Endothelial cell of umbilical vein (primary cell): ENCODE results near the gene UCK1. TPM values are rescaled to one million over a fixed set of nuclear protein-coding genes. Genes with fewer than 3 reads are reported as not detected.

ENCODE experiments used
- Bru-seq: library from RNA; stranded (reverse); fragments of 400-500 nt; gene quantifications from one replicate; lab custom pipeline; 2021; lab: Mats Ljungman, UMichigan
- BruChase-seq, 2 experiments: library from RNA; stranded (reverse); fragments of 400-500 nt; gene quantifications; one replicate each; lab custom pipeline; 2021; lab: Mats Ljungman, UMichigan
- BruUV-seq: library from RNA; stranded (reverse); fragments of 400-500 nt; replicated peaks from 2 replicates; lab custom pipeline; 2021; lab: Mats Ljungman, UMichigan
- CTCF ChIA-PET: fragments of 300-600, 350-600 bp; sonication (Branson Sonifier 250); formaldehyde crosslinking; loops from one replicate; lab custom pipeline; 2021; ENCODE audit warnings: antibody characterized with exemption, inconsistent platforms; lab: Charles Lee
- POLR2A ChIA-PET: fragments of 300-600, 350-600 bp; sonication (Branson Sonifier 250); formaldehyde crosslinking; loops from one replicate; lab custom pipeline; 2021; ENCODE audit warnings: antibody characterized with exemption, inconsistent platforms; lab: Charles Lee
- DNase-seq: peaks from one replicate; pipeline ENCODE4 v3.0.0-alpha.2; 2011; ENCODE audit warnings: low read depth, low spot score
- FAIRE-seq: peaks from 2 replicates; lab custom pipeline; 2011; peaks lifted over from hg19 to GRCh38; lab: Jason Lieb, UNC
- H2AFZ ChIP-seq: 2 replicates; pipeline ENCODE4 v1.6.0; 2012; ENCODE audit warnings: low read depth, low read length, control low read depth, inconsistent platforms
- H3K27ac ChIP-seq: 2 replicates; pipeline ENCODE4 v1.5.1; 2011; ENCODE audit warnings: low read depth, mild to moderate bottlenecking, control low read depth, low read length, moderate library complexity; ENCODE audit not compliant: insufficient read depth
- H3K27me3 ChIP-seq, 2 experiments: 2 replicates each; pipeline versions ENCODE4 v1.6.0 to v1.6.1; 2011; ENCODE audit warnings: low read length in 2 of 2, mixed read lengths in 1 of 2; ENCODE audit not compliant: control insufficient read depth in 2 of 2, insufficient read depth in 2 of 2
- H3K36me3 ChIP-seq, 2 experiments: 2 replicates in 1 of 2; 3 replicates in 1 of 2; pipeline ENCODE4 v1.5.1; 2011; ENCODE audit warnings: low read length in 2 of 2, mild to moderate bottlenecking in 1 of 2, moderate library complexity in 1 of 2; ENCODE audit not compliant: control insufficient read depth in 2 of 2, insufficient read depth in 2 of 2; ENCODE audit errors: extremely low read depth in 1 of 2
- H3K4me1 ChIP-seq: 3 replicates; pipeline ENCODE4 v1.5.1; 2011; ENCODE audit warnings: mild to moderate bottlenecking, low read length; ENCODE audit not compliant: control insufficient read depth, insufficient read depth; ENCODE audit errors: extremely low read depth
- H3K4me2 ChIP-seq: 2 replicates; pipeline ENCODE4 v1.6.1; 2011; ENCODE audit warnings: low read length, control low read depth, mixed read lengths; ENCODE audit not compliant: insufficient read depth
- H3K4me3 ChIP-seq, 3 experiments: fragments of 200-600 bp in 1 of 3; sonication (generic), shearing (Covaris generic) in 1 of 3; replicated peaks in 1 of 3; 2 replicates each; pipeline ENCODE4 v1.5.1; 2011 to 2016; ENCODE audit warnings: control low read depth in 3 of 3, low read length in 3 of 3, mild to moderate bottlenecking in 2 of 3, inconsistent platforms in 1 of 3, low read depth in 1 of 3, moderate library complexity in 1 of 3; ENCODE audit not compliant: insufficient read depth in 1 of 3
- H3K79me2 ChIP-seq: 2 replicates; pipeline ENCODE4 v1.6.0; 2012; ENCODE audit warnings: low read length, inconsistent platforms; ENCODE audit not compliant: control insufficient read depth, insufficient read depth
- H3K9ac ChIP-seq: replicated peaks from 2 replicates; pipeline ENCODE3; 2011; ENCODE audit warnings: low read length, control low read depth; ENCODE audit not compliant: insufficient read depth; ENCODE audit errors: extremely low read depth
- H3K9me1 ChIP-seq: replicated peaks from 3 replicates; pipeline ENCODE4 v1.6.0; 2011; ENCODE audit warnings: mild to moderate bottlenecking, low read length; ENCODE audit not compliant: control insufficient read depth, insufficient read depth; ENCODE audit errors: extremely low read depth
- H3K9me3 ChIP-seq: replicated peaks from 2 replicates; pipeline ENCODE4 v1.5.1; 2012; ENCODE audit warnings: low read length, inconsistent platforms; ENCODE audit not compliant: control insufficient read depth, insufficient read depth
- H4K20me1 ChIP-seq: replicated peaks from 2 replicates; pipeline ENCODE3; 2011; ENCODE audit warnings: mild to moderate bottlenecking, low read length; ENCODE audit not compliant: control insufficient read depth, insufficient read depth; ENCODE audit errors: extremely low read depth
- EZH2 ChIP-seq: IDR thresholded peaks from 2 replicates; pipeline ENCODE4 v1.6.1; 2012; ENCODE audit warnings: borderline replicate concordance, low read depth, mild to moderate bottlenecking, moderate library complexity, low read length, inconsistent platforms; ENCODE audit not compliant: severe bottlenecking
- FOS ChIP-seq: IDR thresholded peaks from 2 replicates; pipeline ENCODE4 v1.6.1; 2011; ENCODE audit warnings: mild to moderate bottlenecking, low read length, moderate library complexity, borderline replicate concordance; ENCODE audit not compliant: insufficient read depth
- GATA2 ChIP-seq: IDR thresholded peaks from 2 replicates; pipeline ENCODE4 v1.7.0; 2011; ENCODE audit warnings: low read depth, mild to moderate bottlenecking, moderate library complexity, mixed read lengths, low read length; ENCODE audit not compliant: insufficient read length, insufficient read depth
- JUN ChIP-seq: IDR thresholded peaks from 2 replicates; pipeline ENCODE4 v1.6.1; 2011; ENCODE audit warnings: borderline replicate concordance, low read depth; ENCODE audit not compliant: insufficient read length, insufficient read depth
- MYC ChIP-seq: IDR thresholded peaks from one replicate; pipeline ENCODE4 v1.6.1; 2011; ENCODE audit warnings: mild to moderate bottlenecking, low read depth, low read length
- POLR2A ChIP-seq: IDR thresholded peaks from 2 replicates; pipeline ENCODE4 v1.6.1; 2012; ENCODE audit warnings: low read depth, mild to moderate bottlenecking, control low read depth, low read length
- POLR2AphosphoS5 ChIP-seq: IDR thresholded peaks from 2 replicates; pipeline ENCODE4 v1.6.1; 2012; ENCODE audit warnings: low read depth, mild to moderate bottlenecking, control low read depth, low read length, moderate library complexity; ENCODE audit not compliant: insufficient read depth
- dilution Hi-C: fragments of 300-500 bp; cut with MboI; formaldehyde crosslinking; loops from one replicate; pipeline ENCODE4 v1.15.0; 2019; ENCODE audit warnings: low sequenced_read_pairs; ENCODE audit not compliant: extremely low pct_ligation_motif_present
- intact Hi-C: fragments of 100-400 bp; cut with micrococcal nuclease; formaldehyde crosslinking; loops from one replicate; pipeline ENCODE4 v1.10.0; 2022
- long read RNA-seq: library from polyadenylated mRNA; stranded (forward); transcript quantifications from one replicate; pipeline ENCODE4 v2.0.0, GENCODE V29; 2021
- polyA minus RNA-seq, 3 experiments: library from RNA; depleted of rRNA, polyadenylated mRNA; stranded (reverse); fragments of >200 nt; gene quantifications; 1 replicate in 1 of 3; 2 replicates in 2 of 3; pipeline ENCODE4 v1.2.3, GENCODE V29; 2011
- polyA plus RNA-seq, 4 experiments: library from polyadenylated mRNA; depleted of rRNA in 3 of 4; stranded (reverse) in 3 of 4; unstranded in 1 of 4; fragments of >200 nt; gene quantifications; 2 replicates each; pipeline versions ENCODE4 v1.2.1 to v1.2.3, GENCODE V29; 2011 to 2012; ENCODE audit warnings: missing spikeins in 1 of 4
- total RNA-seq: library from RNA; stranded (reverse); gene quantifications from 2 replicates; pipeline ENCODE4 v1.2.3, GENCODE V29; 2021
- TF ChIP-seq, protein P1 (sequence below), 2 donors: IDR thresholded peaks; 1 replicate in 1 of 2; 2 replicates in 1 of 2; pipeline ENCODE4 v1.5.1; 2011; ENCODE audit warnings: low read length in 2 of 2, mild to moderate bottlenecking in 2 of 2, moderate library complexity in 2 of 2, control low read depth in 1 of 2, inconsistent platforms in 1 of 2, low read depth in 1 of 2; ENCODE audit not compliant: insufficient read depth in 1 of 2; ENCODE audit errors: extremely low read depth in 1 of 2
- TF ChIP-seq, protein P2 (sequence below): IDR thresholded peaks from 2 replicates; pipeline ENCODE4 v1.6.1; 2011; ENCODE audit not compliant: insufficient read depth, insufficient read length

UCK1 gene
- total RNA-seq, result 23.6 and 24.1 TPM in 2 replicates
- polyA plus RNA-seq, result 28.0 and 30.1 TPM in 2 replicates
- 24.9 and 25.3 TPM in 2 replicates for polyA plus RNA-seq (2011; cell fraction: cytosol; rRNA removed)
- polyA plus RNA-seq (2011; cell fraction: nucleus; rRNA removed), result 27.7 and 29.2 TPM in 2 replicates
- polyA plus RNA-seq (2012), result 20.4 and 23.2 TPM in 2 replicates
- 22.2 and 24.3 TPM in 2 replicates for polyA minus RNA-seq
- 31.7 TPM for polyA minus RNA-seq (2011; cell fraction: cytosol; rRNA and poly(A)+ RNA removed)
- 7.7 and 11.5 TPM in 2 replicates for polyA minus RNA-seq (2011; cell fraction: nucleus; rRNA and poly(A)+ RNA removed)
- Bru-seq, nascent RNA, result percentile 55 among the genes with signal in this experiment
- BruChase-seq, experiment 1, labeled RNA remaining after a 6-hour chase, result percentile 76 among the genes with signal in this experiment
- BruChase-seq, experiment 2, labeled RNA remaining after a 2-hour chase, result percentile 68 among the genes with signal in this experiment
- long read RNA-seq, transcript UCK1-204 (7 exons, 2,167 nt), result major isoform, 66 of 101 reads
- long read RNA-seq, partial matches to known transcripts, result 1 of 101 reads
- long read RNA-seq, other reads (novel, unspliced or antisense), result 29 of 101 reads

DNA sequence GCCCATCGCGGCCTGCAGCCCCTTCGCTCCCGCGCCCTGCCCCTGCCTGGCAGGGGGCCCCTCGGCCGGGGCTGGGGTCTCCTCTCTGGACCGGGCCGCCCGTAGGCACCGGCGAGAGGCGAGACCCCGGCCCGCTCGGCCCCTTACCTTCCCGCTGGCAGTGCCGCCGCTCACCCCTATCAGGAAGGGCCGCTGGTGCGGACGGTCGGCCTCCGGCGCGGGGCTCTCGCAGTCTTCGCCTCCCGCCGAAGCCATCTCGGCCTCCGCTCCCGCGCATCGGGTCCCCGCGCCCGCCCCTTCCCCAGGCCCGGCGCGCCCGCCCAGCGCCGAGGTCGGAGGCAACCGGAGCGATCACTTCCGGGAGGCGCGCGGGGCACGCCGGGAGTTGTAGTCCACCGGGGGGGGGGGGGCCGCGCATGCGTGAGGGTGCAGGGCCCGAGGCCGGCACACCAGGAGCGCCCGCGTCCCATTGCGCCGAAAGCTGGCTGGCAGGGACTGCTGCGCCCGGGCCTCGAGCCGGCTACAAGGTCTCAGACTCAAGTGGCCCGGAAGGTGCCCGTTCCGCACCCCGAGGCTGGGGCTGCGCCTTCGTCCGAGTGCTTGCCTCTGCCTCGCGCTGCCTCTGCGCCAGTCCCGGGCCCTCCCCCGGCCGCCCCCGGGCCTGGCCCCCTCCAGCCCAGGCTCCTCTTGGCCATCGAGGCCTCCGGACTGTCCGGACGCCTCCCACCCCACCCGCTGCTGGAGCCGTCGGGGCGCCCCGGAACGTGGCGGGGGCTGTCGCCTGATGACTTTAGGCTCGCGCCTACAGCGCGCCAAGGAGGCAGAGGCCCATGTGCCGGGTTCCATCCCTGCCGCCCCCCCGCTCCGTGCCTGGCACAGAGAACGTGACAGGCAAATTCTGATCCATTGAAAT lies at the start of gene UCK1:
Gene UCK1, minus strand, starts transcription at position 344 of the 913 bp plus-strand sequence. Its CDS starts 89 bp downstream, at position 255.
- intact Hi-C loops (loop anchor here (2.0 to 10.0 kb wide), 3 partner anchors 28 to 180 kb away; partner anchors contain the start of gene POMT1), dilution Hi-C loops (no loop called here)
- ChIA-PET CTCF (no interaction called here), POLR2A (no interaction called here)
- DNase-seq (peak; percentile 83), FAIRE-seq (peak; percentile 74)
- Histone ChIP-seq H3K4me2 (peak within 1 kb of the TSS; percentile 35), H3K9ac (peak within 1 kb of the TSS; percentile 49), H3K36me3 (peaks cover 5 to 22% of the 10 kb centered on the region in 2 experiments), H3K4me3 (peak within 1 kb of the TSS; percentile 40 to 73 (median 57)), H3K9me3 (no peaks in the 10 kb centered on the region), H3K9me1 (no peaks in the 10 kb centered on the region), H2AFZ (peak within 1 kb of the TSS; percentile 89), H3K27ac (peak within 1 kb of the TSS; percentile 25), H3K27me3 (no peaks in the 10 kb centered on the region), H3K4me1 (peaks cover 4% of the 10 kb centered on the region), H4K20me1 (no peaks in the 10 kb centered on the region), H3K79me2 (peaks cover 4% of the 10 kb centered on the region)
- BruUV-seq, result TSS peak; percentile 89
- TF ChIP-seq, protein P1, sequence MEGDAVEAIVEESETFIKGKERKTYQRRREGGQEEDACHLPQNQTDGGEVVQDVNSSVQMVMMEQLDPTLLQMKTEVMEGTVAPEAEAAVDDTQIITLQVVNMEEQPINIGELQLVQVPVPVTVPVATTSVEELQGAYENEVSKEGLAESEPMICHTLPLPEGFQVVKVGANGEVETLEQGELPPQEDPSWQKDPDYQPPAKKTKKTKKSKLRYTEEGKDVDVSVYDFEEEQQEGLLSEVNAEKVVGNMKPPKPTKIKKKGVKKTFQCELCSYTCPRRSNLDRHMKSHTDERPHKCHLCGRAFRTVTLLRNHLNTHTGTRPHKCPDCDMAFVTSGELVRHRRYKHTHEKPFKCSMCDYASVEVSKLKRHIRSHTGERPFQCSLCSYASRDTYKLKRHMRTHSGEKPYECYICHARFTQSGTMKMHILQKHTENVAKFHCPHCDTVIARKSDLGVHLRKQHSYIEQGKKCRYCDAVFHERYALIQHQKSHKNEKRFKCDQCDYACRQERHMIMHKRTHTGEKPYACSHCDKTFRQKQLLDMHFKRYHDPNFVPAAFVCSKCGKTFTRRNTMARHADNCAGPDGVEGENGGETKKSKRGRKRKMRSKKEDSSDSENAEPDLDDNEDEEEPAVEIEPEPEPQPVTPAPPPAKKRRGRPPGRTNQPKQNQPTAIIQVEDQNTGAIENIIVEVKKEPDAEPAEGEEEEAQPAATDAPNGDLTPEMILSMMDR (IDR thresholded peaks at IDR 0.05; ENCODE audit: extremely low read depth in 1 of 2, insufficient read depth in 1 of 2, low read depth in 1 of 2, low read length in 2 of 2), result no peak
- no peak for TF ChIP-seq GATA2
- no peak for TF ChIP-seq JUN
- peak; percentile 76 for TF ChIP-seq POLR2A
- TF ChIP-seq MYC, result no peak
- TF ChIP-seq FOS, result no peak
- no peak for TF ChIP-seq EZH2
- TF ChIP-seq, protein P2, sequence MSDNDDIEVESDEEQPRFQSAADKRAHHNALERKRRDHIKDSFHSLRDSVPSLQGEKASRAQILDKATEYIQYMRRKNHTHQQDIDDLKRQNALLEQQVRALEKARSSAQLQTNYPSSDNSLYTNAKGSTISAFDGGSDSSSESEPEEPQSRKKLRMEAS, result no peak
- peak; percentile 84 for TF ChIP-seq POLR2AphosphoS5
